Activated CD4-positive, alpha-beta T cell treated with anti-CD3 and anti-CD28 coated beads for 36 hours (primary cell): ENCODE data around the gene DENND4B. TPM values are rescaled to one million over a fixed set of nuclear protein-coding genes. Genes with fewer than 3 reads are reported as not detected.
"Not testable (repeated sequence)": the region's sequence is repeated elsewhere in the genome, so short reads cannot be mapped to it uniquely, and the experiment has no call there.

ENCODE experiments used
- ATAC-seq: fragments of 200-7000 bp; cut with Tn5 transposase; one replicate; pipeline ENCODE4 v1.10.0; 2021; ENCODE audit warnings: mild to moderate bottlenecking, moderate library complexity
- CTCF ChIA-PET: fragments of 350-600 bp; sonication (Branson Sonifier 250); formaldehyde crosslinking; loops from one replicate; lab custom pipeline; 2021; ENCODE audit warnings: antibody characterized with exemption; lab: Charles Lee
- POLR2A ChIA-PET: fragments of 350-600 bp; sonication (Branson Sonifier 250); formaldehyde crosslinking; loops from one replicate; lab custom pipeline; 2021; ENCODE audit warnings: antibody characterized with exemption, inconsistent platforms; lab: Charles Lee
- DNase-seq: peaks from one replicate; pipeline ENCODE4 v3.0.0-alpha.2; 2020
- H3K27ac Mint-ChIP-seq: one replicate; pipeline ENCODE4 v1.8.0; 2021; ENCODE audit warnings: mixed read lengths
- H3K27me3 Mint-ChIP-seq: one replicate; pipeline ENCODE4 v1.8.0; 2021; ENCODE audit warnings: mixed read lengths
- H3K36me3 Mint-ChIP-seq: one replicate; pipeline ENCODE4 v1.8.0; 2021; ENCODE audit warnings: low read depth, mixed read lengths
- H3K4me1 Mint-ChIP-seq: one replicate; pipeline ENCODE4 v1.8.0; 2021; ENCODE audit warnings: mixed read lengths
- H3K4me3 Mint-ChIP-seq: one replicate; pipeline ENCODE4 v1.8.0; 2021; ENCODE audit warnings: mild to moderate bottlenecking, moderate library complexity, mixed read lengths
- H3K9me3 Mint-ChIP-seq: one replicate; pipeline ENCODE4 v1.8.0; 2021; ENCODE audit warnings: low read depth, mixed read lengths
- intact Hi-C, 2 experiments: fragments of 100-400 bp; cut with DNase I in 1 of 2; cut with micrococcal nuclease in 1 of 2; formaldehyde crosslinking; loops; one replicate each; pipeline versions ENCODE4 v1.14.2 to v1.15.1; 2022 to 2024; cut with DNase I, micrococcal nuclease
- total RNA-seq, 2 experiments: library from RNA; stranded (reverse); gene quantifications; one replicate each; pipeline ENCODE4 v1.2.3, GENCODE V29; 2021

DENND4B gene
- total RNA-seq, 2 experiments from 2014 or later: 100 to 110 TPM

- no peaks in the 10 kb centered on the region for H3K27me3 Mint-ChIP-seq
- POLR2A ChIA-PET: interaction anchor here (0.6 kb wide), 1 partner anchor 333 kb away, joined by 3 read pairs; no protein-coding TSS in a partner anchor
- DNase-seq: no peak
- H3K4me3 Mint-ChIP-seq: no peak overlapping the region
- peaks cover 71% of the 10 kb centered on the region for H3K4me1 Mint-ChIP-seq
- CTCF ChIA-PET: interaction anchor here (0.5 to 0.6 kb wide), 3 partner anchors 16 to 513 kb away, joined by 3 to 4 read pairs (median 3); no protein-coding TSS in a partner anchor
- intact Hi-C loops: no loop called here
- H3K27ac Mint-ChIP-seq: peak overlapping the region; percentile 35
- ATAC-seq: peak; percentile 36
- H3K9me3 Mint-ChIP-seq: no peaks in the 10 kb centered on the region
- H3K36me3 Mint-ChIP-seq: peaks cover 22% of the 10 kb centered on the region
Measured at GRCh38 chr1:153916297-153916696, 30.2 kb downstream of the DENND4B start.

- Mint-ChIP-seq H3K36me3 (peaks cover 24% of the 10 kb centered on the region), H3K9me3 (no peaks in the 10 kb centered on the region), H3K27ac (no peak overlapping the region), H3K4me3 (no peak overlapping the region), H3K4me1 (peaks cover 39% of the 10 kb centered on the region), H3K27me3 (no peaks in the 10 kb centered on the region)
- POLR2A ChIA-PET: interaction anchor here (0.7 kb wide), 1 partner anchor 240 kb away, joined by 10 read pairs; no protein-coding TSS in a partner anchor
- CTCF ChIA-PET: interaction anchor here (0.6 to 2.3 kb wide), 3 partner anchors 10 to 73 kb away, joined by 4 to 12 read pairs (median 7); partner anchors contain the start of genes DENND4B and GATAD2B
- intact Hi-C loops: no loop called here
- ATAC-seq (no peak), DNase-seq (no peak)
Measured at GRCh38 chr1:153912349-153912748, 34.2 kb downstream of the DENND4B start.

GRCh38 chr1:153910560-153910959, 36.0 kb downstream of the DENND4B start:
- peaks cover 42% of the 10 kb centered on the region for H3K4me1 Mint-ChIP-seq
- POLR2A ChIA-PET, H3K9me3 Mint-ChIP-seq, H3K4me3 Mint-ChIP-seq, H3K27me3 Mint-ChIP-seq, DNase-seq, H3K27ac Mint-ChIP-seq, ATAC-seq, intact Hi-C loops: not testable (repeated sequence)
- H3K36me3 Mint-ChIP-seq: peaks cover 30% of the 10 kb centered on the region
- CTCF ChIA-PET: interaction anchor here (0.6 to 2.3 kb wide), 2 partner anchors 12 to 33 kb away, joined by 3 to 12 read pairs; partner anchors contain the start of gene GATAD2B

GRCh38 chr1:153908071-153908470, 38.4 kb downstream of the DENND4B start:
- H3K36me3 Mint-ChIP-seq: peaks cover 26% of the 10 kb centered on the region
- ATAC-seq (no peak), DNase-seq (no peak)
- H3K4me1 Mint-ChIP-seq: peaks cover 47% of the 10 kb centered on the region
- H3K4me3 Mint-ChIP-seq: no peak overlapping the region
- intact Hi-C loops: loop anchor here in 1 of 2 experiments (5.0 kb wide), 1 partner anchor 56 kb away; no protein-coding TSS in a partner anchor
- ChIA-PET POLR2A (no interaction called here), CTCF (interaction anchor here (1.0 kb wide), 1 partner anchor 12 kb away, joined by 5 read pairs; no protein-coding TSS in a partner anchor)
- no peak overlapping the region for H3K27ac Mint-ChIP-seq
- no peaks in the 10 kb centered on the region for H3K27me3 Mint-ChIP-seq
- no peaks in the 10 kb centered on the region for H3K9me3 Mint-ChIP-seq

GRCh38 chr1:153907134-153907533, 39.4 kb downstream of the DENND4B start:
- POLR2A ChIA-PET: no interaction called here
- Mint-ChIP-seq H3K27me3 (no peaks in the 10 kb centered on the region), H3K9me3 (no peaks in the 10 kb centered on the region), H3K27ac (peak overlapping the region; percentile 72), H3K4me3 (no peak overlapping the region), H3K4me1 (peaks cover 41% of the 10 kb centered on the region), H3K36me3 (peaks cover 26% of the 10 kb centered on the region)
- intact Hi-C loops: loop anchor here in 1 of 2 experiments (5.0 kb wide), 1 partner anchor 55 kb away; no protein-coding TSS in a partner anchor
- no peak for DNase-seq
- CTCF ChIA-PET: no interaction called here
- ATAC-seq: no peak

- peak overlapping the region; percentile 31 for H3K27ac Mint-ChIP-seq
- no peaks in the 10 kb centered on the region for H3K9me3 Mint-ChIP-seq
- DNase-seq (no peak), ATAC-seq (no peak)
- H3K36me3 Mint-ChIP-seq: peaks cover 25% of the 10 kb centered on the region
- H3K4me1 Mint-ChIP-seq: peaks cover 36% of the 10 kb centered on the region
- ChIA-PET CTCF (no interaction called here), POLR2A (interaction anchor here (0.6 kb wide), 1 partner anchor 60 kb away, joined by 4 read pairs; no protein-coding TSS in a partner anchor)
- H3K4me3 Mint-ChIP-seq: no peak overlapping the region
- intact Hi-C loops: loop anchor here in 1 of 2 experiments (5.0 kb wide), 1 partner anchor 54 kb away; no protein-coding TSS in a partner anchor
- no peaks in the 10 kb centered on the region for H3K27me3 Mint-ChIP-seq
Measured at GRCh38 chr1:153906396-153906795, 40.1 kb downstream of the DENND4B start.

- H3K36me3 Mint-ChIP-seq: peaks cover 22% of the 10 kb centered on the region
- H3K4me3 Mint-ChIP-seq, CTCF ChIA-PET, H3K27me3 Mint-ChIP-seq, H3K9me3 Mint-ChIP-seq: not testable (repeated sequence)
- POLR2A ChIA-PET: interaction anchor here (0.6 kb wide), 1 partner anchor 60 kb away, joined by 4 read pairs; no protein-coding TSS in a partner anchor
- H3K4me1 Mint-ChIP-seq: peaks cover 32% of the 10 kb centered on the region
- ATAC-seq: peak; percentile 59
- intact Hi-C loops: loop anchor here in 1 of 2 experiments (5.0 kb wide), 1 partner anchor 54 kb away; no protein-coding TSS in a partner anchor
- DNase-seq: peak; percentile 47
- H3K27ac Mint-ChIP-seq: peak overlapping the region; percentile 31
Measured at GRCh38 chr1:153905908-153906307, 40.6 kb downstream of the DENND4B start.

- peaks cover 34% of the 10 kb centered on the region for H3K4me1 Mint-ChIP-seq
- no peak overlapping the region for H3K27ac Mint-ChIP-seq
- no peak overlapping the region for H3K4me3 Mint-ChIP-seq
- CTCF ChIA-PET: interaction anchor here (1.4 kb wide), 1 partner anchor 82 kb away, joined by 5 read pairs; no protein-coding TSS in a partner anchor
- no peak for ATAC-seq
- intact Hi-C loops: no loop called here
- H3K9me3 Mint-ChIP-seq: no peaks in the 10 kb centered on the region
- no peaks in the 10 kb centered on the region for H3K27me3 Mint-ChIP-seq
- DNase-seq: no peak
- POLR2A ChIA-PET: interaction anchor here (0.6 to 1.0 kb wide), 4 partner anchors 16 to 89 kb away, joined by 3 to 4 read pairs (median 3); partner anchors contain the start of gene SLC39A1
- H3K36me3 Mint-ChIP-seq: peaks cover 33% of the 10 kb centered on the region
Measured at GRCh38 chr1:153903841-153904455, 42.6 kb downstream of the DENND4B start.

GRCh38 chr1:153899509-153899908, 47.0 kb downstream of the DENND4B start:
- intact Hi-C loops: no loop called here
- ChIA-PET POLR2A (interaction anchor here (0.7 kb wide), 1 partner anchor 13 kb away, joined by 7 read pairs; no protein-coding TSS in a partner anchor), CTCF (interaction anchor here (1.1 kb wide), 1 partner anchor 47 kb away, joined by 6 read pairs; no protein-coding TSS in a partner anchor)
- no peak for DNase-seq
- ATAC-seq: no peak
- Mint-ChIP-seq H3K4me3 (no peak overlapping the region), H3K9me3 (no peaks in the 10 kb centered on the region), H3K36me3 (peaks cover 13% of the 10 kb centered on the region), H3K4me1 (peaks cover 13% of the 10 kb centered on the region), H3K27me3 (no peaks in the 10 kb centered on the region), H3K27ac (peak overlapping the region; percentile 60)

GRCh38 chr1:153895866-153896265, 50.7 kb downstream of the DENND4B start:
- H3K27me3 Mint-ChIP-seq, ATAC-seq, intact Hi-C loops, DNase-seq, H3K4me3 Mint-ChIP-seq, H3K9me3 Mint-ChIP-seq, H3K4me1 Mint-ChIP-seq: not testable (repeated sequence)
- POLR2A ChIA-PET: interaction anchor here (0.6 kb wide), 1 partner anchor 94 kb away, joined by 3 read pairs; no protein-coding TSS in a partner anchor
- CTCF ChIA-PET: interaction anchor here (1.1 to 1.8 kb wide), 2 partner anchors 12 to 24 kb away, joined by 5 to 6 read pairs; no protein-coding TSS in a partner anchor
- Mint-ChIP-seq H3K36me3 (peaks cover 27% of the 10 kb centered on the region), H3K27ac (peak overlapping the region; percentile 16)

GRCh38 chr1:153891042-153891441, 55.5 kb downstream of the DENND4B start:
- H3K4me3 Mint-ChIP-seq, intact Hi-C loops, CTCF ChIA-PET, H3K27me3 Mint-ChIP-seq, DNase-seq, ATAC-seq, H3K27ac Mint-ChIP-seq, H3K9me3 Mint-ChIP-seq, POLR2A ChIA-PET: not testable (repeated sequence)
- Mint-ChIP-seq H3K36me3 (peaks cover 32% of the 10 kb centered on the region), H3K4me1 (peaks cover 30% of the 10 kb centered on the region)
